Ishikawa (cell line): ENCODE results near the gene PRAMEF4.
"Not testable (repeated sequence)": the region's sequence is repeated elsewhere in the genome, so short reads cannot be mapped to it uniquely, and the experiment has no call there.

ENCODE experiments used
- CEBPB ChIP-seq: IDR thresholded peaks from 2 replicates; pipeline ENCODE4 v1.6.1; 2012
- CREB1 ChIP-seq: IDR thresholded peaks from 2 replicates; pipeline ENCODE4 v1.6.1; 2012; ENCODE audit warnings: low read depth
- EGR1 ChIP-seq: IDR thresholded peaks from 2 replicates; pipeline ENCODE4 v1.6.1; 2012
- FOXM1 ChIP-seq: IDR thresholded peaks from 2 replicates; pipeline ENCODE4 v1.6.1; 2012; ENCODE audit warnings: low read depth, borderline replicate concordance
- MAX ChIP-seq: IDR thresholded peaks from 2 replicates; pipeline ENCODE4 v1.6.1; 2012
- NFIC ChIP-seq: IDR thresholded peaks from 2 replicates; pipeline ENCODE4 v1.6.1; 2012
- RAD21 ChIP-seq: IDR thresholded peaks from 2 replicates; pipeline ENCODE4 v1.6.1; 2012; ENCODE audit warnings: low read depth
- REST ChIP-seq: IDR thresholded peaks from 2 replicates; pipeline ENCODE4 v1.6.1; 2012; ENCODE audit warnings: low read depth, mild to moderate bottlenecking
- TCF12 ChIP-seq: IDR thresholded peaks from 2 replicates; pipeline ENCODE4 v1.6.1; 2012; ENCODE audit warnings: low read depth
- TEAD4 ChIP-seq: IDR thresholded peaks from 2 replicates; pipeline ENCODE4 v1.6.1; 2012
- USF1 ChIP-seq: IDR thresholded peaks from 2 replicates; pipeline ENCODE4 v1.6.1; 2012
- ZBTB7A ChIP-seq: IDR thresholded peaks from 2 replicates; pipeline ENCODE4 v1.6.1; 2012; ENCODE audit warnings: low read depth

Gene PRAMEF4

GRCh38 chr1:12886101-12886500 is at the start of gene PRAMEF4:
PRAMEF4 (minus strand) TSS chr1:12886201; CDS start chr1:12883394, 2,807 bp downstream.
- not testable (repeated sequence) for TF ChIP-seq RAD21, REST, ZBTB7A

- not testable (repeated sequence) for TF ChIP-seq CEBPB, CREB1, EGR1
These were observed 30.3 kb upstream of the PRAMEF4 start, which contains the start of gene PRAMEF7 for GRCh38 chr1:12916310-12916709. PRAMEF7 (plus strand) TSS chr1:12916610; CDS start chr1:12917693, 1,083 bp downstream.

GRCh38 chr1:12898170-12898569 is 12.2 kb upstream of the PRAMEF4 start, which contains the start of gene PRAMEF10:
PRAMEF10 (minus strand) TSS chr1:12898270; CDS start chr1:12895847, 2,423 bp downstream.
- TF ChIP-seq NFIC, TEAD4, ZBTB7A: not testable (repeated sequence)

- TF ChIP-seq TEAD4, MAX, FOXM1: not testable (repeated sequence)
These were observed 29.2 kb downstream of the PRAMEF4 start, which contains the start of gene PRAMEF2 for GRCh38 chr1:12856786-12857185. PRAMEF2 (plus strand) TSS chr1:12857086; CDS start chr1:12859010, 1,924 bp downstream.

GRCh38 chr1:12851779-12852178 is 34.2 kb downstream of the PRAMEF4 start:
- TF ChIP-seq TEAD4 (no peak), MAX (no peak), EGR1 (no peak), ZBTB7A (no peak), RAD21 (no peak), CREB1 (no peak), REST (no peak), CEBPB (no peak), USF1 (no peak), FOXM1 (no peak)

GRCh38 chr1:12848620-12849019 is 37.4 kb downstream of the PRAMEF4 start, which contains the start of gene HNRNPCL1:
HNRNPCL1 (minus strand) TSS chr1:12848720; CDS start chr1:12848289, 431 bp downstream.
- not testable (repeated sequence) for TF ChIP-seq RAD21, REST, TEAD4

- not testable (repeated sequence) for TF ChIP-seq TCF12, FOXM1, USF1
These were observed 54.7 kb downstream of the PRAMEF4 start, which contains the start of gene PRAMEF11 for GRCh38 chr1:12831310-12831709. PRAMEF11 (minus strand) TSS chr1:12831410; CDS start chr1:12828789, 2,621 bp downstream.
